ENCODE measurements around the gene RMRP.

GRCh38 chr9:35695943-35696401, 38.2 kb upstream of the RMRP start:
- TF ChIP-seq CTCF (IDR thresholded peaks at IDR 0.05) (no peak), POLR2A (IDR thresholded peaks at IDR 0.05) (no peak)

Data from vagina (tissue), 2 donors.